ENCODE measurements around the gene ROPN1B.

- no peak for TF ChIP-seq CTCF (conservative IDR thresholded peaks at IDR 0.05; ENCODE audit: low read length)
- no peak for TF ChIP-seq EZH2phosphoT487 (IDR thresholded peaks at IDR 0.05; ENCODE audit: borderline replicate concordance, low read depth, low read length)
Observed at GRCh38 chr3:126017362-126017761, 48.4 kb downstream of the ROPN1B start.

Data from OCI-LY7 (cell line).